ENCODE data around the gene FIGN.

- no peak for TF ChIP-seq CTCF (IDR thresholded peaks at IDR 0.05)
- no peak for TF ChIP-seq POLR2AphosphoS5 (IDR thresholded peaks at IDR 0.05)
- TF ChIP-seq POLR2A (IDR thresholded peaks at IDR 0.05; ENCODE audit: low read depth), result no peak
- no peak for TF ChIP-seq EP300 (IDR thresholded peaks at IDR 0.05)
These were observed 1.4 kb downstream of the FIGN start for GRCh38 chr2:163734401-163734800.
